WTC11 (cell line): ENCODE data around the gene SDR9C7. TPM values are rescaled to one million over a fixed set of nuclear protein-coding genes. Genes with fewer than 3 reads are reported as not detected.

Source experiments
- ATAC-seq: fragments of 200-7000 bp; cut with Tn5 transposase; 2 replicates; pipeline ENCODE4 v1.10.0; 2021; ENCODE audit warnings: mild to moderate bottlenecking, moderate library complexity
- CTCF ChIA-PET: fragments of 300-600 bp; sonication (Branson Sonifier 250); formaldehyde crosslinking; loops from one replicate; lab custom pipeline; 2021; ENCODE audit warnings: antibody characterized with exemption; lab: Charles Lee
- POLR2A ChIA-PET: fragments of 350-600 bp; sonication (Branson Sonifier 250); formaldehyde crosslinking; loops from one replicate; lab custom pipeline; 2021; ENCODE audit warnings: antibody characterized with exemption; lab: Charles Lee
- DNase-seq: peaks from one replicate; pipeline ENCODE4 v3.0.0; 2021; ENCODE audit warnings: low spot score
- H3K27ac Mint-ChIP-seq: 2 replicates; pipeline ENCODE4 v1.8.0; 2021; ENCODE audit warnings: mixed read lengths
- H3K27me3 Mint-ChIP-seq: 2 replicates; pipeline ENCODE4 v1.8.0; 2021; ENCODE audit warnings: low read depth, mild to moderate bottlenecking, moderate library complexity, mixed read lengths
- H3K36me3 Mint-ChIP-seq: 2 replicates; pipeline ENCODE4 v1.8.0; 2021; ENCODE audit warnings: mixed read lengths
- H3K4me1 Mint-ChIP-seq: 2 replicates; pipeline ENCODE4 v1.8.0; 2022; ENCODE audit warnings: mixed read lengths
- H3K4me3 Mint-ChIP-seq: 2 replicates; pipeline ENCODE4 v1.8.0; 2021; ENCODE audit warnings: mild to moderate bottlenecking, moderate library complexity, mixed read lengths
- H3K9me3 Mint-ChIP-seq: 2 replicates; pipeline ENCODE4 v1.8.0; 2021; ENCODE audit warnings: mixed read lengths
- CREB1 ChIP-seq: sonication (generic); formaldehyde crosslinking; IDR thresholded peaks from 2 replicates; pipeline ENCODE4 v1.8.0; 2023; ENCODE audit warnings: mild to moderate bottlenecking, missing genetic modification reagents
- JUN ChIP-seq: sonication (generic); formaldehyde crosslinking; IDR thresholded peaks from 2 replicates; pipeline ENCODE4 v1.8.0; 2023; ENCODE audit warnings: mild to moderate bottlenecking, missing genetic modification reagents
- NFE2L1 ChIP-seq: sonication (generic); formaldehyde crosslinking; IDR thresholded peaks from 2 replicates; pipeline ENCODE4 v1.8.1; 2023; ENCODE audit warnings: missing genetic modification reagents
- NFYB ChIP-seq: sonication (generic); formaldehyde crosslinking; conservative IDR thresholded peaks from 2 replicates; pipeline ENCODE4 v1.8.0; 2022; ENCODE audit warnings: low read depth, missing genetic modification reagents
- TEAD1 ChIP-seq: sonication (generic); formaldehyde crosslinking; IDR thresholded peaks from 2 replicates; pipeline ENCODE4 v1.8.0; 2022; ENCODE audit warnings: mild to moderate bottlenecking, missing genetic modification reagents
- ZBTB21 ChIP-seq: sonication (generic); formaldehyde crosslinking; IDR thresholded peaks from 2 replicates; pipeline ENCODE4 v1.8.1; 2023; ENCODE audit warnings: mild to moderate bottlenecking, missing genetic modification reagents, borderline replicate concordance
- ZNF138 ChIP-seq: sonication (generic); formaldehyde crosslinking; conservative IDR thresholded peaks from 2 replicates; pipeline ENCODE4 v1.8.1; 2022; ENCODE audit warnings: mild to moderate bottlenecking, moderate library complexity, missing genetic modification reagents
- ZNF219 ChIP-seq: sonication (generic); formaldehyde crosslinking; IDR thresholded peaks from 2 replicates; pipeline ENCODE4 v1.8.0; 2023; ENCODE audit warnings: missing genetic modification reagents, mild to moderate bottlenecking, borderline replicate concordance
- ZNF317 ChIP-seq: sonication (generic); formaldehyde crosslinking; IDR thresholded peaks from 2 replicates; pipeline ENCODE4 v1.8.1; 2023; ENCODE audit warnings: low read depth, mild to moderate bottlenecking, moderate library complexity, missing genetic modification reagents, borderline replicate concordance
- total RNA-seq: library from RNA; stranded (reverse); gene quantifications from 3 replicates; pipeline ENCODE4 v1.2.3, GENCODE V29; 2021
- TF ChIP-seq, protein P1 (sequence below): fragments of 250-450 bp; sonication (Bioruptor Pico); conservative IDR thresholded peaks from 2 replicates; pipeline ENCODE4 v1.9.0; 2021; ENCODE audit warnings: mild to moderate bottlenecking
- TF ChIP-seq, protein P2 (sequence below): sonication (generic); formaldehyde crosslinking; IDR thresholded peaks from 2 replicates; pipeline ENCODE4 v1.8.1; 2023; ENCODE audit warnings: mild to moderate bottlenecking, missing genetic modification reagents, moderate library complexity
- TF ChIP-seq, protein P3 (sequence below): sonication (generic); formaldehyde crosslinking; IDR thresholded peaks from 2 replicates; pipeline ENCODE4 v1.8.0; 2022; ENCODE audit warnings: mild to moderate bottlenecking, missing genetic modification reagents
- TF ChIP-seq, protein P4 (sequence below): sonication (generic); formaldehyde crosslinking; IDR thresholded peaks from 2 replicates; pipeline ENCODE4 v1.8.0; 2022; ENCODE audit warnings: mild to moderate bottlenecking, missing genetic modification reagents
- TF ChIP-seq, protein P5 (sequence below): sonication (generic); formaldehyde crosslinking; IDR thresholded peaks from 2 replicates; pipeline ENCODE4 v1.8.1; 2022; ENCODE audit warnings: mild to moderate bottlenecking, moderate library complexity, missing genetic modification reagents
- TF ChIP-seq, protein P6 (sequence below): sonication (generic); formaldehyde crosslinking; IDR thresholded peaks from 2 replicates; pipeline ENCODE4 v1.8.1; 2022; ENCODE audit warnings: mild to moderate bottlenecking, missing genetic modification reagents, moderate library complexity, borderline replicate concordance
- TF ChIP-seq, protein P7 (sequence below): fragments of 250-450 bp; sonication (Bioruptor Pico); IDR thresholded peaks from 2 replicates; pipeline ENCODE4 v1.9.0; 2021; ENCODE audit warnings: mild to moderate bottlenecking
- TF ChIP-seq, protein P8 (sequence below): fragments of 250-450 bp; sonication (Bioruptor Pico); IDR thresholded peaks from 2 replicates; pipeline ENCODE4 v1.9.0; 2021; ENCODE audit warnings: moderate library complexity, mild to moderate bottlenecking, inconsistent platforms, borderline replicate concordance

Gene SDR9C7
- total RNA-seq, 1 experiment from 2014 or later, result not detected

DNA sequence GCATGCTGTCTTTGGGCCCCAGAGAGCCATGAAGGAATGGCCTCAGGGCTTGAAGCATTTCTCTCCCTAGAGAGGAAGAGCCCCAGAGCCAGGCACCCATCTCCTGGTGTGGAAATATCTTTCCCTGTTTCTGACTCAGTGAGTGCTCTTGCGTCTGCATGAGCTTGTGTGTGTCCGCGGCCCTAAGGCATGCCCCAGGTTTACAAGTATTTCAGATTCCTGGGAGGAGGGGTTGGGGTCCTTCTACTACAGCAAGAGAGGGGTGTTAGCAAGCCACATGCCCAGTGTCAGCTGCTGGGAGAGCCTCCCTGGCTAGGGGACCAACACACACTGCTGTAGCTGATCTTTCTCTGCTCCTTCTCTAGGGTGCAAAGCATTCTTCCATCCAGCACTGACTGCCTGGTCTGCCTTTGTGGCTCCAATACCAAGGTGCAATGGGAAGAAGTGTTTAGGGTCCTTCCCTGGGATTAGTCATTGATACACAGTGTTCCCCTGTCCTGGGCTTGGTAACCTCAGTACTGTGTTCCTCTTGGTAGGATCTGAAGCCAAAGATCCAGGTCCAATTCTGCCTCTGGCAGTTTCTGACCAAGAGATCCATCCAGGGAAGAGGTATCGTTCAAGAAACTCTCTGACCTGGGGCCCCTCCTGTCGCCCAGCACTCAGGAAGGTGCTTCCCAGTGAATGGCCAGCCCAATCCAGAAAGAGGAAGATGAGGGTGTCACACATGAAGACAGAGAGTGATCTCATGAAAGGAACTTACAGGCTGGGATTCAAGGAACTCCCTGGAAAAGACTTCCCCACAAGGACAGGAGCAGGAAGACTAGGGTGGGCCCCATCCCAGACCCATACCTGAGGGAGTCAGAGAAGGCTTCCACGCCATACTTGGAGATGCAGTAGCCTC is 20.1 kb upstream of the SDR9C7 start (continued):
- TF ChIP-seq NFE2L1 (CRISPR knock-in tag), result no peak
- TF ChIP-seq, protein P1, sequence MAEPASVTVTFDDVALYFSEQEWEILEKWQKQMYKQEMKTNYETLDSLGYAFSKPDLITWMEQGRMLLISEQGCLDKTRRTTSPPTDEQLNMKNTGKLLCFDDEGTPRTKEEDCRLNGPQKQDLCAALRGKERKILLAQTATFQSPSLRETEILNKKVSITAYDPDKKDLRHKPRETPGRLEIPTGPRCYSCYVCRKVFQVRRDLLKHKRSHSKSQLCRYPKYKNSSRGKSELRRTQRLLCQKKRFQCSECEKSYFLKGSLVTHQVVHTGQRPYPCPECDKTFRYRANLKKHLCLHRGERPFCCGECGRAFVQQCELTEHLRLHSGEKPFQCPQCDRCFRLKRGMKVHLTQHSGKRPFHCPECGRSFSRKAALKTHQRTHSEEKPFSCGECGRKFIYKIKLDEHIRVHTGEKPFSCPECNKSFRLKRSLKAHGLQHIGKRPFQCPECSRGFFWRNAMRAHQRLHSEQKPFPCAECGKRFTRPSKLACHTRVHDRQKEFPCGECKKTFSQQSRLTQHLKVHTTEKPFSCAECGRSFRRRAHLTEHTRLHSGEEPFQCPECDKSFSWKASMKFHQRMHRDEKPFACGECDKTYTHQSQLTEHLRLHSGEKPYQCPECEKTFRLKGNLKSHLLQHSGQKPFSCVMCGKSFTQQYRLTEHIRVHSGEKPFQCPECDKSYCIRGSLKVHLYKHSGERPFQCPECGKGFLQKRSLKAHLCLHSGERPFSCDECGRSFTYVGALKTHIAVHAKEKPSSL (CRISPR knock-in tag), result no peak
- no peak for TF ChIP-seq JUN (CRISPR knock-in tag)
- TF ChIP-seq ZNF317, result no peak
- TF ChIP-seq, protein P2, sequence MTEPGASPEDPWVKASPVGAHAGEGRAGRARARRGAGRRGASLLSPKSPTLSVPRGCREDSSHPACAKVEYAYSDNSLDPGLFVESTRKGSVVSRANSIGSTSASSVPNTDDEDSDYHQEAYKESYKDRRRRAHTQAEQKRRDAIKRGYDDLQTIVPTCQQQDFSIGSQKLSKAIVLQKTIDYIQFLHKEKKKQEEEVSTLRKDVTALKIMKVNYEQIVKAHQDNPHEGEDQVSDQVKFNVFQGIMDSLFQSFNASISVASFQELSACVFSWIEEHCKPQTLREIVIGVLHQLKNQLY (CRISPR knock-in tag), result no peak
- TF ChIP-seq, protein P3, sequence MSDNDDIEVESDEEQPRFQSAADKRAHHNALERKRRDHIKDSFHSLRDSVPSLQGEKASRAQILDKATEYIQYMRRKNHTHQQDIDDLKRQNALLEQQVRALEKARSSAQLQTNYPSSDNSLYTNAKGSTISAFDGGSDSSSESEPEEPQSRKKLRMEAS (CRISPR knock-in tag), result no peak
- TF ChIP-seq ZNF138 (CRISPR knock-in tag), result no peak
- TF ChIP-seq, protein P4, sequence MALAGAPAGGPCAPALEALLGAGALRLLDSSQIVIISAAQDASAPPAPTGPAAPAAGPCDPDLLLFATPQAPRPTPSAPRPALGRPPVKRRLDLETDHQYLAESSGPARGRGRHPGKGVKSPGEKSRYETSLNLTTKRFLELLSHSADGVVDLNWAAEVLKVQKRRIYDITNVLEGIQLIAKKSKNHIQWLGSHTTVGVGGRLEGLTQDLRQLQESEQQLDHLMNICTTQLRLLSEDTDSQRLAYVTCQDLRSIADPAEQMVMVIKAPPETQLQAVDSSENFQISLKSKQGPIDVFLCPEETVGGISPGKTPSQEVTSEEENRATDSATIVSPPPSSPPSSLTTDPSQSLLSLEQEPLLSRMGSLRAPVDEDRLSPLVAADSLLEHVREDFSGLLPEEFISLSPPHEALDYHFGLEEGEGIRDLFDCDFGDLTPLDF (CRISPR knock-in tag), result no peak
- TF ChIP-seq NFYB (CRISPR knock-in tag), result no peak
- TF ChIP-seq, protein P5, sequence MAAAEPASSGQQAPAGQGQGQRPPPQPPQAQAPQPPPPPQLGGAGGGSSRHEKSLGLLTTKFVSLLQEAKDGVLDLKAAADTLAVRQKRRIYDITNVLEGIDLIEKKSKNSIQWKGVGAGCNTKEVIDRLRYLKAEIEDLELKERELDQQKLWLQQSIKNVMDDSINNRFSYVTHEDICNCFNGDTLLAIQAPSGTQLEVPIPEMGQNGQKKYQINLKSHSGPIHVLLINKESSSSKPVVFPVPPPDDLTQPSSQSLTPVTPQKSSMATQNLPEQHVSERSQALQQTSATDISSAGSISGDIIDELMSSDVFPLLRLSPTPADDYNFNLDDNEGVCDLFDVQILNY (CRISPR knock-in tag), result no peak
- TF ChIP-seq, protein P6, sequence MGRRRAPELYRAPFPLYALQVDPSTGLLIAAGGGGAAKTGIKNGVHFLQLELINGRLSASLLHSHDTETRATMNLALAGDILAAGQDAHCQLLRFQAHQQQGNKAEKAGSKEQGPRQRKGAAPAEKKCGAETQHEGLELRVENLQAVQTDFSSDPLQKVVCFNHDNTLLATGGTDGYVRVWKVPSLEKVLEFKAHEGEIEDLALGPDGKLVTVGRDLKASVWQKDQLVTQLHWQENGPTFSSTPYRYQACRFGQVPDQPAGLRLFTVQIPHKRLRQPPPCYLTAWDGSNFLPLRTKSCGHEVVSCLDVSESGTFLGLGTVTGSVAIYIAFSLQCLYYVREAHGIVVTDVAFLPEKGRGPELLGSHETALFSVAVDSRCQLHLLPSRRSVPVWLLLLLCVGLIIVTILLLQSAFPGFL (CRISPR knock-in tag), result no peak
- TF ChIP-seq ZBTB21, result no peak
- no peak for TF ChIP-seq ZNF219 (CRISPR knock-in tag)
- TF ChIP-seq, protein P7, sequence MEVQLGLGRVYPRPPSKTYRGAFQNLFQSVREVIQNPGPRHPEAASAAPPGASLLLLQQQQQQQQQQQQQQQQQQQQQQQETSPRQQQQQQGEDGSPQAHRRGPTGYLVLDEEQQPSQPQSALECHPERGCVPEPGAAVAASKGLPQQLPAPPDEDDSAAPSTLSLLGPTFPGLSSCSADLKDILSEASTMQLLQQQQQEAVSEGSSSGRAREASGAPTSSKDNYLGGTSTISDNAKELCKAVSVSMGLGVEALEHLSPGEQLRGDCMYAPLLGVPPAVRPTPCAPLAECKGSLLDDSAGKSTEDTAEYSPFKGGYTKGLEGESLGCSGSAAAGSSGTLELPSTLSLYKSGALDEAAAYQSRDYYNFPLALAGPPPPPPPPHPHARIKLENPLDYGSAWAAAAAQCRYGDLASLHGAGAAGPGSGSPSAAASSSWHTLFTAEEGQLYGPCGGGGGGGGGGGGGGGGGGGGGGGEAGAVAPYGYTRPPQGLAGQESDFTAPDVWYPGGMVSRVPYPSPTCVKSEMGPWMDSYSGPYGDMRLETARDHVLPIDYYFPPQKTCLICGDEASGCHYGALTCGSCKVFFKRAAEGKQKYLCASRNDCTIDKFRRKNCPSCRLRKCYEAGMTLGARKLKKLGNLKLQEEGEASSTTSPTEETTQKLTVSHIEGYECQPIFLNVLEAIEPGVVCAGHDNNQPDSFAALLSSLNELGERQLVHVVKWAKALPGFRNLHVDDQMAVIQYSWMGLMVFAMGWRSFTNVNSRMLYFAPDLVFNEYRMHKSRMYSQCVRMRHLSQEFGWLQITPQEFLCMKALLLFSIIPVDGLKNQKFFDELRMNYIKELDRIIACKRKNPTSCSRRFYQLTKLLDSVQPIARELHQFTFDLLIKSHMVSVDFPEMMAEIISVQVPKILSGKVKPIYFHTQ (CRISPR knock-in tag), result no peak

DNA sequence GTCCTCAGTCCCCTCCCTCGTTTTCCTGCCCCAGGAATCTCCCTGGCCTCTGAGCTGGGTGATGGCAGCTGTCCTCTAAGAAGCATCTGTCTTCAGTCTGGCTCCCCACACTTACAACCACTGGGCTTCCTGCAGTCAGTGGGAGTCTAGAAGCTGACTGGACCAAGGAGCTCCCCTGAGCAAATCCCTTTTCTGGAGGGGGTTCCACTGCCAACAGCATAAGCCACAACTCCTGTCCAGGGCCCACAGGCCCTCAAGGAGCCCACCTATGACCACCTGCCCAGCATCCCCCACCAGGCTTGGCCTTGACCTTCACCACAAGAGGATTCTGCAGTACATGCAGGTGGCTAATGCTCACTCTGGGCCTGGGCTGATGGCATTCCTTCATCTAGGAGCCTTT is 19.1 kb upstream of the SDR9C7 start:
- H3K4me3 Mint-ChIP-seq, result no peak overlapping the region
- H3K27me3 Mint-ChIP-seq, result peaks cover 21% of the 10 kb centered on the region
- H3K9me3 Mint-ChIP-seq, result peaks cover 29% of the 10 kb centered on the region
- ChIA-PET CTCF (no interaction called here), POLR2A (no interaction called here)
- ATAC-seq (no peak), DNase-seq (no peak)
- no peak overlapping the region for H3K27ac Mint-ChIP-seq
- H3K4me1 Mint-ChIP-seq, result no peaks in the 10 kb centered on the region
- H3K36me3 Mint-ChIP-seq, result peaks cover 5% of the 10 kb centered on the region; the same call in 1 of the 2 replicates
- TF ChIP-seq, protein P8, sequence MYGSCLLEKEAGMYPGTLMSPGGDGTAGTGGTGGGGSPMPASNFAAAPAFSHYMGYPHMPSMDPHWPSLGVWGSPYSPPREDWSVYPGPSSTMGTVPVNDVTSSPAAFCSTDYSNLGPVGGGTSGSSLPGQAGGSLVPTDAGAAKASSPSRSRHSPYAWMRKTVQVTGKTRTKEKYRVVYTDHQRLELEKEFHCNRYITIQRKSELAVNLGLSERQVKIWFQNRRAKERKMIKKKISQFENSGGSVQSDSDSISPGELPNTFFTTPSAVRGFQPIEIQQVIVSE (CRISPR knock-in tag), result no peak
- TF ChIP-seq, protein P7 (CRISPR knock-in tag), result no peak
- no peak for TF ChIP-seq CREB1 (CRISPR knock-in tag)
- TF ChIP-seq TEAD1 (CRISPR knock-in tag), result no peak
- TF ChIP-seq NFYB (CRISPR knock-in tag), result no peak
- TF ChIP-seq, protein P1 (CRISPR knock-in tag), result no peak
